ENCODE data around the gene ILF2. TPM values are rescaled to one million over a fixed set of nuclear protein-coding genes. Genes with fewer than 3 reads are reported as not detected.

ILF2 gene
- total RNA-seq, 1 donor from 2014 or later = 61.6 TPM

- Histone ChIP-seq H3K27ac (replicated peaks) (no peak overlapping the region), H3K4me1 (no peaks in the 10 kb centered on the region), H3K36me3 (peaks cover 12% of the 10 kb centered on the region), H3K9me3 (replicated peaks) (no peaks in the 10 kb centered on the region), H3K4me3 (no peak overlapping the region), H3K27me3 (ENCODE audit: low read depth) (no peaks in the 10 kb centered on the region)
- TF ChIP-seq CTCF (IDR thresholded peaks at IDR 0.05; ENCODE audit: borderline replicate concordance) = no peak
- no peak for DNase-seq
- intact Hi-C loops (cut with micrococcal nuclease) = no loop called here
These were observed 18.0 kb upstream of the ILF2 start for GRCh38 chr1:153688736-153689328.

GRCh38 chr1:153688276-153688675 lies 17.5 kb upstream of the ILF2 start:
- Histone ChIP-seq H3K4me3 (no peak overlapping the region), H3K27me3 (ENCODE audit: low read depth) (no peaks in the 10 kb centered on the region), H3K27ac (replicated peaks) (peak overlapping the region; percentile 23), H3K36me3 (peaks cover 12% of the 10 kb centered on the region), H3K4me1 (no peaks in the 10 kb centered on the region), H3K9me3 (replicated peaks) (no peaks in the 10 kb centered on the region)
- intact Hi-C loops (cut with micrococcal nuclease) = no loop called here
- TF ChIP-seq CTCF (IDR thresholded peaks at IDR 0.05; ENCODE audit: borderline replicate concordance) = no peak
- no peak for DNase-seq

GRCh38 chr1:153687346-153688125 lies 16.7 kb upstream of the ILF2 start:
- no peak for TF ChIP-seq CTCF (IDR thresholded peaks at IDR 0.05; ENCODE audit: borderline replicate concordance)
- Histone ChIP-seq H3K27ac (replicated peaks) (peak overlapping the region; percentile 23), H3K9me3 (replicated peaks) (no peaks in the 10 kb centered on the region), H3K4me1 (no peaks in the 10 kb centered on the region), H3K4me3 (no peak overlapping the region), H3K27me3 (ENCODE audit: low read depth) (no peaks in the 10 kb centered on the region), H3K36me3 (peaks cover 12% of the 10 kb centered on the region)
- intact Hi-C loops (cut with micrococcal nuclease) = no loop called here
- no peak for DNase-seq

- no peak for DNase-seq
- Histone ChIP-seq H3K4me1 (peaks cover 5% of the 10 kb centered on the region), H3K27me3 (ENCODE audit: low read depth) (no peaks in the 10 kb centered on the region), H3K9me3 (replicated peaks) (no peaks in the 10 kb centered on the region), H3K4me3 (no peak overlapping the region), H3K36me3 (peaks cover 12% of the 10 kb centered on the region), H3K27ac (replicated peaks) (no peak overlapping the region)
- intact Hi-C loops (cut with micrococcal nuclease) = no loop called here
- no peak for TF ChIP-seq CTCF (IDR thresholded peaks at IDR 0.05; ENCODE audit: borderline replicate concordance)
These were observed 14.9 kb upstream of the ILF2 start for GRCh38 chr1:153685544-153686340.

GRCh38 chr1:153684892-153685291 lies 14.1 kb upstream of the ILF2 start:
- TF ChIP-seq CTCF (IDR thresholded peaks at IDR 0.05; ENCODE audit: borderline replicate concordance) = no peak
- peaks cover 9% of the 10 kb centered on the region for H3K4me1 ChIP-seq
- intact Hi-C loops (cut with micrococcal nuclease) = no loop called here
- DNase-seq = no peak
- H3K4me3 ChIP-seq = no peak overlapping the region
- no peaks in the 10 kb centered on the region for H3K9me3 ChIP-seq (replicated peaks)
- no peak overlapping the region for H3K27ac ChIP-seq (replicated peaks)
- H3K36me3 ChIP-seq = peaks cover 12% of the 10 kb centered on the region
- H3K27me3 ChIP-seq (ENCODE audit: low read depth) = peaks cover under 1% of the 10 kb centered on the region

All from left ventricle myocardium inferior (tissue), 1 donor.